HepG2 (cell line): ENCODE results near the gene AP5Z1. TPM values are rescaled to one million over a fixed set of nuclear protein-coding genes. Genes with fewer than 3 reads are reported as not detected.

ENCODE experiments used
- ATAC-seq: fragments of 200-7000 bp; cut with Tn5 transposase; 3 replicates; pipeline ENCODE4 v1.9.1; 2020; ENCODE audit warnings: mild to moderate bottlenecking, moderate library complexity
- BruUV-seq: library from RNA; stranded (reverse); fragments of 400-500 nt; replicated peaks from 2 replicates; lab custom pipeline; 2021; lab: Mats Ljungman, UMichigan
- CTCF ChIA-PET: fragments of 300-600 bp; formaldehyde crosslinking; extraction: SDS; loops from one replicate; lab custom pipeline; 2021; ENCODE audit warnings: low total read pairs, inconsistent platforms, low intra/inter-chr PET ratio; lab: Yijun Ruan, JAX
- POLR2A ChIA-PET: fragments of 350-600 bp; sonication (Branson Sonifier 250); formaldehyde crosslinking; loops from one replicate; lab custom pipeline; 2020; ENCODE audit warnings: antibody characterized with exemption, inconsistent platforms; lab: Yijun Ruan, JAX
- DNase-seq: peaks from one replicate; pipeline ENCODE4 v3.0.0-alpha.2; 2015; ENCODE audit warnings: low spot score
- FAIRE-seq: peaks from 3 replicates; lab custom pipeline; 2011; peaks lifted over from hg19 to GRCh38; lab: Jason Lieb, UNC
- H2AFZ ChIP-seq: one replicate; pipeline ENCODE4 v1.6.1; 2011; ENCODE audit warnings: low read length, inconsistent platforms
- H3K27ac ChIP-seq: fragments of 300-600 bp; 3 replicates; pipeline ENCODE4 v1.8.0; 2011; ENCODE audit warnings: mixed run types, mild to moderate bottlenecking, mixed read lengths, low read length, inconsistent platforms; ENCODE audit not compliant: insufficient read depth; ENCODE audit errors: extremely low read length
- H3K27me3 ChIP-seq, 2 experiments: fragments of 200-600 bp in 1 of 2; 2 replicates in 1 of 2; 3 replicates in 1 of 2; pipeline versions ENCODE4 v1.6.0 to v1.8.0; 2011; ENCODE audit warnings: low read length in 2 of 2, mild to moderate bottlenecking in 2 of 2, moderate library complexity in 2 of 2, inconsistent platforms in 1 of 2; ENCODE audit not compliant: insufficient read depth in 2 of 2, control insufficient read depth in 1 of 2
- H3K36me3 ChIP-seq, 2 experiments: fragments of 200-600 bp in 1 of 2; replicated peaks in 1 of 2; 2 replicates in 1 of 2; 3 replicates in 1 of 2; pipeline versions ENCODE4 v1.5.1 to v1.8.0; 2011; ENCODE audit warnings: low read length in 2 of 2, inconsistent platforms in 1 of 2; ENCODE audit not compliant: insufficient read depth in 2 of 2, control insufficient read depth in 1 of 2
- H3K4me1 ChIP-seq: 2 replicates; pipeline ENCODE4 v1.5.1; 2012; ENCODE audit warnings: low read length, inconsistent platforms; ENCODE audit not compliant: insufficient read depth
- H3K4me2 ChIP-seq: 2 replicates; pipeline ENCODE4 v1.6.0; 2011; ENCODE audit warnings: low read depth, low read length, inconsistent platforms
- H3K4me3 ChIP-seq, 3 experiments: fragments of 200-600 bp in 1 of 3; sonication (generic), shearing (Covaris generic) in 1 of 3; replicated peaks in 1 of 3; 2 replicates each; pipeline ENCODE4 v1.5.1; 2011 to 2016; ENCODE audit warnings: low read length in 3 of 3, inconsistent platforms in 2 of 3, low read depth in 2 of 3, mild to moderate bottlenecking in 2 of 3, control low read depth in 1 of 3, mixed read lengths in 1 of 3; ENCODE audit not compliant: insufficient read depth in 1 of 3
- H3K79me2 ChIP-seq: one replicate; pipeline ENCODE4 v1.6.1; 2011; ENCODE audit warnings: low read length, inconsistent platforms; ENCODE audit not compliant: insufficient read depth
- H3K9ac ChIP-seq: 2 replicates; pipeline ENCODE4 v1.6.0; 2011; ENCODE audit warnings: mild to moderate bottlenecking, low read depth, low read length, inconsistent platforms; ENCODE audit not compliant: insufficient read depth
- H3K9me3 ChIP-seq: 2 replicates; pipeline ENCODE4 v1.5.1; 2012; ENCODE audit warnings: mild to moderate bottlenecking, low read length
- H4K20me1 ChIP-seq: 2 replicates; pipeline ENCODE4 v1.6.0; 2011; ENCODE audit warnings: inconsistent platforms, mild to moderate bottlenecking, low read length, moderate library complexity; ENCODE audit not compliant: insufficient read depth
- MAF1 ChIP-seq: sonication (generic); formaldehyde crosslinking; IDR thresholded peaks from 2 replicates; pipeline ENCODE4 v1.5.0; 2020; ENCODE audit warnings: missing genetic modification reagents, borderline replicate concordance
- TOE1 ChIP-seq: sonication (generic); formaldehyde crosslinking; IDR thresholded peaks from 2 replicates; pipeline ENCODE4 v1.4.0; 2020; ENCODE audit warnings: mild to moderate bottlenecking, missing genetic modification reagents
- WIZ ChIP-seq: sonication (generic); formaldehyde crosslinking; IDR thresholded peaks from 2 replicates; pipeline ENCODE4 v1.5.1; 2020; ENCODE audit warnings: mild to moderate bottlenecking, missing genetic modification reagents
- ZMYM3 ChIP-seq: sonication (generic); formaldehyde crosslinking; IDR thresholded peaks from 2 replicates; pipeline ENCODE4 v1.5.1; 2020; ENCODE audit warnings: mild to moderate bottlenecking, missing genetic modification reagents
- WGBS: methylation state at CpG from one replicate; pipeline ENCODE4 v1.1.6; 2017; ENCODE audit warnings: low lambda C conversion rate; 5-methylcytosine and 5-hydroxymethylcytosine counted together
- in situ Hi-C: cut with HindIII; loops from 2 replicates; pipeline ENCODE4 v1.10.0; 2017; ENCODE audit warnings: low pct_unique_long_range_greater_than_20kb; ENCODE audit not compliant: extremely low pct_ligation_motif_present
- intact Hi-C: fragments of 100-400 bp; cut with micrococcal nuclease; formaldehyde crosslinking; loops from one replicate; pipeline ENCODE4 v1.10.0; 2022; ENCODE audit not compliant: unreplicated experiment
- polyA plus RNA-seq, 8 experiments: library from polyadenylated mRNA; depleted of rRNA in 3 of 8; stranded (reverse) in 7 of 8; unstranded in 1 of 8; fragments of >200 nt; fragmentation: Illumina TruSeq in 4 of 8; extraction: Trizol in 4 of 8; gene quantifications; 2 replicates each; pipeline versions ENCODE4 v1.2.1 to v1.2.3, GENCODE V29; 2011 to 2016; ENCODE audit warnings: low read depth in 4 of 8, missing spikeins in 1 of 8, mixed read lengths in 1 of 8; ENCODE audit not compliant: insufficient read depth in 1 of 8
- total RNA-seq, 5 experiments: library from RNA; depleted of rRNA; stranded (reverse); fragments of >200 nt; fragmentation: Illumina TruSeq; extraction: Trizol; gene quantifications; 2 replicates each; pipeline ENCODE4 v1.2.3, GENCODE V29; 2016; ENCODE audit warnings: low read depth in 1 of 5
- TF ChIP-seq, protein P1 (sequence below): sonication (generic); formaldehyde crosslinking; IDR thresholded peaks from 2 replicates; pipeline ENCODE4 v1.4.0; 2020; ENCODE audit warnings: missing genetic modification reagents

Gene AP5Z1
- total and polyA plus RNA-seq, 2 of the 13 experiments (the other 11 are each of a cell fraction or from before 2014, with no cell fraction given): 9.3 to 15.1 TPM

DNA sequence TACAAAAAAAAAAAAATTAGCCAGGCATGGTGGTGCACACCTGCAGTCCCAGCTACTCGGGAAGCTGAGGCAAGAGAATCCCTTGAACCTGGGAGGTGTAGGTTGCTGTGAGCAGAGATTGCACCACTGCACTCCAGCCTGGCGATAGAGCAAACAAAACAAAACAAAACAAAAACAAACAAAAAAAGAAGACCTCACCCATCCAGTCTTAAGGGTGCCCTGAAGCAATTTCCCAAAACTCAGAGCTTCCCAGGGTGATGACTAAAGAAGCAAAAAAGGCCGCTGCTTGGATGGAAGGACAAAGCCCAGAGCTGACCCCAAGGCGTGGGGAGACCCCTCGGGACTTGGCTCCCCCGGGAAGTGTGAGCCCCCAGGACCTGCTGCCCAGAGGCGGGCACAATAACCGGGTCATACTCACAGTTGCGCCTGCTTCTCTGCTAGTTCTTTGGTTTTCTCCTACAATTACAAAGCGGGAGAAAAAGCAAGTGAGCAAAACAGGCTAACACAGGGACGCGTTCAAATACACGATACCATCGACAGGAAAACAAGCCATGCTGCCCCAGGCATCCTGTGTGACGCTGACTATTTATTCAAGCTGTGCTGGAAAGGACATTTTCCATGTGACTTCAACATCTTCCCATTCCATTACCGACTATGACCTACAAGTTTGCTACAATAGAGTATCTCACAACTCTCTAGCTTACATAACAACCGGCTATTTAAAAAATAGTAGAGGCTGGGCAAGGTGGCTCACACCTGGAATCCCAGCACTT, 56.5 kb downstream of the AP5Z1 start:
- CTCF ChIA-PET: interaction anchor here (2.8 to 3.5 kb wide), 2 partner anchors 51 to 254 kb away, joined by 41 to 47 read pairs; partner anchors contain the start of gene RADIL
- in situ Hi-C loops: loop anchor here (5.0 kb wide), 1 partner anchor 255 kb away; no protein-coding TSS in a partner anchor
- H4K20me1 ChIP-seq: no peaks in the 10 kb centered on the region
- POLR2A ChIA-PET: no interaction called here
- TF ChIP-seq, protein P1, sequence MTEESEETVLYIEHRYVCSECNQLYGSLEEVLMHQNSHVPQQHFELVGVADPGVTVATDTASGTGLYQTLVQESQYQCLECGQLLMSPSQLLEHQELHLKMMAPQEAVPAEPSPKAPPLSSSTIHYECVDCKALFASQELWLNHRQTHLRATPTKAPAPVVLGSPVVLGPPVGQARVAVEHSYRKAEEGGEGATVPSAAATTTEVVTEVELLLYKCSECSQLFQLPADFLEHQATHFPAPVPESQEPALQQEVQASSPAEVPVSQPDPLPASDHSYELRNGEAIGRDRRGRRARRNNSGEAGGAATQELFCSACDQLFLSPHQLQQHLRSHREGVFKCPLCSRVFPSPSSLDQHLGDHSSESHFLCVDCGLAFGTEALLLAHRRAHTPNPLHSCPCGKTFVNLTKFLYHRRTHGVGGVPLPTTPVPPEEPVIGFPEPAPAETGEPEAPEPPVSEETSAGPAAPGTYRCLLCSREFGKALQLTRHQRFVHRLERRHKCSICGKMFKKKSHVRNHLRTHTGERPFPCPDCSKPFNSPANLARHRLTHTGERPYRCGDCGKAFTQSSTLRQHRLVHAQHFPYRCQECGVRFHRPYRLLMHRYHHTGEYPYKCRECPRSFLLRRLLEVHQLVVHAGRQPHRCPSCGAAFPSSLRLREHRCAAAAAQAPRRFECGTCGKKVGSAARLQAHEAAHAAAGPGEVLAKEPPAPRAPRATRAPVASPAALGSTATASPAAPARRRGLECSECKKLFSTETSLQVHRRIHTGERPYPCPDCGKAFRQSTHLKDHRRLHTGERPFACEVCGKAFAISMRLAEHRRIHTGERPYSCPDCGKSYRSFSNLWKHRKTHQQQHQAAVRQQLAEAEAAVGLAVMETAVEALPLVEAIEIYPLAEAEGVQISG (CRISPR knock-in tag): no peak
- TF ChIP-seq ZMYM3 (no peak), TOE1 (CRISPR knock-in tag) (no peak), WIZ (CRISPR knock-in tag) (no peak), MAF1 (CRISPR knock-in tag) (no peak)
- no peaks in the 10 kb centered on the region for H3K4me1 ChIP-seq
- intact Hi-C loops: no loop called here
- H3K4me3 ChIP-seq: no peak overlapping the region
- no peak for DNase-seq
- H3K79me2 ChIP-seq: no peaks in the 10 kb centered on the region
- no peak overlapping the region for H2AFZ ChIP-seq
- H3K9me3 ChIP-seq: no peaks in the 10 kb centered on the region
- ATAC-seq: no peak
- H3K36me3 ChIP-seq: no peaks in the 10 kb centered on the region
- H3K27ac ChIP-seq: no peak overlapping the region
- peaks cover 3 to 20% of the 10 kb centered on the region in 2 experiments; a peak in 3 of 5 replicates for H3K27me3 ChIP-seq
- H3K4me2 ChIP-seq: no peak overlapping the region
- no peak overlapping the region for H3K9ac ChIP-seq
- no peak for FAIRE-seq
- no TSS peak for BruUV-seq
- 34% methylated on average over 14 of the region's 17 CpGs for WGBS
